ENCODE data around the gene PDLIM1. TPM values are rescaled to one million over a fixed set of nuclear protein-coding genes. Genes with fewer than 3 reads are reported as not detected.

Gene PDLIM1
- total RNA-seq, 6 experiments from 2014 or later: 63.9 to 105 (median 82.1) TPM

- WGBS (ENCODE audit: insufficient coverage, low coverage, low lambda C conversion rate, missing lambda C conversion rate): no CpG with 5 or more reads among the region's 1 CpG
- TF ChIP-seq POLR2A (IDR thresholded peaks at IDR 0.05): no peak
- TF ChIP-seq CTCF (IDR thresholded peaks at IDR 0.05): peak; percentile 69 to 84 (median 82)
- DNase-seq: peak in 2 of 3 donors; percentile 55 to 70
Observed at GRCh38 chr10:95246582-95247051, 44.2 kb downstream of the PDLIM1 start.

DNA sequence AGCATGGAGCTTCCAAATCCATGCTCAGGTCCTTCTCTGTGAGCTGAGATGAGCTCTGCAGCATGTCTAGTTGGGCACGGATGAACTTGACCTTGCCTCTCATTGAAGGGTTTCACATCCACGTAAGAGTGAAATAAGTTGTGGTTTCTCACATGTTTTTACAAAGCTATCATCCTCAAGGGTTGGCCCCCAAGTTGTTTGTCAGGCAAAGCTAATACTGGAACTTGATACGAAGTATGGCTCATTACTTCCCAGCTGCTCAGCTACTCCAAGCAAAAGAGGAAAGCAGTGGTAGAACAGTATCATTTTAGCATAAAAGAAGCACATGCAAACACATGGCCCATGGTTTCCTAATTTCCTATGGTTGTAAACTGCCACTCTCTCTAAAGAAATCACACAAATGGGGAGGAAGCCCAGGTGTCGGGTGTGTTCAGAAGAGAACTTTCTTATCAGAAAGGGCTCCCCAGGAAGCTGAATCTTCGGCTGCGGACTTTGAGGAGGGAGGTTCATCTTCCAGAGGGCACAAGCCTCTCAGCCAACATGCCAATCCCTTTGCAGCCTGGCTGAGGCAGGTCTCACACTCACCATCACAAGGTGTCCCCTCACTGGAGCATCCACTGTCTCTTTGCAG lies 45.3 kb downstream of the PDLIM1 start:
- Histone ChIP-seq H3K27me3 (no peaks in the 10 kb centered on the region), H3K27ac (no peak overlapping the region), H3K4me3 (no peak overlapping the region), H3K9me3 (no peaks in the 10 kb centered on the region), H3K36me3 (peaks cover 0 to 47% (median 11%) of the 10 kb centered on the region in 4 donors), H3K4me1 (peaks cover 0 to 14% (median 0%) of the 10 kb centered on the region in 4 donors)
- 36% methylated on average over 5 of the region's 6 CpGs for WGBS (ENCODE audit: insufficient coverage, low coverage, low lambda C conversion rate, missing lambda C conversion rate)
- DNase-seq (no peak), ATAC-seq (no peak)
- TF ChIP-seq CTCF (IDR thresholded peaks at IDR 0.05) (no peak), POLR2A (IDR thresholded peaks at IDR 0.05) (no peak)
- intact Hi-C loops (cut with DNase I): loop anchor here (5.0 to 10.0 kb wide), 2 partner anchors 117 to 119 kb away; no protein-coding TSS in a partner anchor

More at GRCh38 chr10:95246582-95247051, 44.2 kb downstream of the PDLIM1 start:
- peak overlapping the region in 1 of 3 donors; percentile 41 for H3K27ac ChIP-seq
- intact Hi-C loops (cut with DNase I): loop anchor here (5.0 to 10.0 kb wide), 2 partner anchors 116 to 118 kb away; no protein-coding TSS in a partner anchor
- H3K9me3 ChIP-seq: no peaks in the 10 kb centered on the region
- H3K4me3 ChIP-seq: no peak overlapping the region
- peak; percentile 68 to 72 (median 72) for ATAC-seq
- no peaks in the 10 kb centered on the region for H3K27me3 ChIP-seq
- H3K4me1 ChIP-seq: peaks cover 0 to 14% (median 0%) of the 10 kb centered on the region in 4 donors
- peaks cover 0 to 41% (median 10%) of the 10 kb centered on the region in 4 donors for H3K36me3 ChIP-seq

DNA sequence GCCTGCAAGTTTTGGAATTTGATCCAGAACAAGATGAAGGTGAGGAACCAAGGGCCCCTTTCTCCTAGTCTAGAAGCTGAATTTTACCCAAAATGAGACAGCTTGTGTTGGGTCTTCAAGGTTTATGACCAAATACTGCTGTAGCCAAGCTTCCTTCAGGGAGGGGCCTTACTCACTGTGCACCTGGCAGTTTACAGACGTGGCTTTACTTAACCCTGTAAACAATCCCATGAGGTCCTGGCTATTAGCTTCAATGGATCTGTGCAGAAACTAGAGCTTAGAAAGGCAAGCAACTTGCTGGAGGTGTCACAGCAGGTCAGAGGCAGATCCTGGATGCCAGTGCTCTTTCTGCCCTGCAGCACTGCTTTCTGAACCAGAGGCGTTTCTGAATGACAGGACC lies 46.7 kb downstream of the PDLIM1 start:
- Histone ChIP-seq H3K9me3 (no peaks in the 10 kb centered on the region), H3K4me1 (peaks cover 0 to 7% (median 0%) of the 10 kb centered on the region in 4 donors), H3K4me3 (no peak overlapping the region), H3K36me3 (peaks cover 0 to 52% (median 12%) of the 10 kb centered on the region in 4 donors), H3K27me3 (no peaks in the 10 kb centered on the region), H3K27ac (no peak overlapping the region)
- TF ChIP-seq POLR2A (IDR thresholded peaks at IDR 0.05) (no peak), CTCF (IDR thresholded peaks at IDR 0.05) (no peak)
- intact Hi-C loops (cut with DNase I): loop anchor here in 1 of 2 donors (10.0 kb wide), 1 partner anchor 121 kb away; no protein-coding TSS in a partner anchor
- ATAC-seq (no peak), DNase-seq (no peak)
- 90% methylated on average over 2 of the region's 2 CpGs for WGBS (ENCODE audit: insufficient coverage, low coverage, low lambda C conversion rate, missing lambda C conversion rate)

DNA sequence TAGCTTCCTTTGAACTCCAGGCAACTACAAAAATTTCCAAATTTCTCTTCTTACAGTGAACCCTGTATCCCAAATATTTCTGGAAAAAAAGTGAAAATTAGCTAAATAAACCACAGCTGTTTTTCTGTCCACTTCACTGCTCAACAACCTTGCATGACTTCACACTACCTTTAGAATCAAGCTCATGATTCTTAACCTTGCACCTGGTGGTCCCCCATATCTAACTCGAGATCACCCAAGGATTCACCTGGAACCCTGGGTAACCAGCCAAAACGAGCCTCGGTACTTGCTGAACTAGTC lies 47.5 kb downstream of the PDLIM1 start:
- Histone ChIP-seq H3K9me3 (no peaks in the 10 kb centered on the region), H3K36me3 (peaks cover 3 to 56% (median 13%) of the 10 kb centered on the region in 4 donors), H3K4me3 (no peak overlapping the region), H3K27ac (no peak overlapping the region), H3K4me1 (peaks cover 0 to 7% (median 0%) of the 10 kb centered on the region in 4 donors), H3K27me3 (no peaks in the 10 kb centered on the region)
- WGBS (ENCODE audit: insufficient coverage, low coverage, low lambda C conversion rate, missing lambda C conversion rate): 47% methylated on average over 3 of the region's 3 CpGs
- TF ChIP-seq CTCF (IDR thresholded peaks at IDR 0.05) (no peak), POLR2A (IDR thresholded peaks at IDR 0.05) (no peak)
- intact Hi-C loops (cut with DNase I): loop anchor here in 1 of 2 donors (10.0 kb wide), 1 partner anchor 122 kb away; no protein-coding TSS in a partner anchor
- DNase-seq: no peak
- ATAC-seq: no peak
